HG02642 (cell line): ENCODE results near the gene MAP6.

Experiments
- ATAC-seq: cut with Tn5 transposase; IDR thresholded peaks from one replicate; pipeline ENCODE4 v1.9.1; 2021; ENCODE audit warnings: mild to moderate bottlenecking; ENCODE audit not compliant: unreplicated experiment, poor library complexity

The MAP6 gene

DNA sequence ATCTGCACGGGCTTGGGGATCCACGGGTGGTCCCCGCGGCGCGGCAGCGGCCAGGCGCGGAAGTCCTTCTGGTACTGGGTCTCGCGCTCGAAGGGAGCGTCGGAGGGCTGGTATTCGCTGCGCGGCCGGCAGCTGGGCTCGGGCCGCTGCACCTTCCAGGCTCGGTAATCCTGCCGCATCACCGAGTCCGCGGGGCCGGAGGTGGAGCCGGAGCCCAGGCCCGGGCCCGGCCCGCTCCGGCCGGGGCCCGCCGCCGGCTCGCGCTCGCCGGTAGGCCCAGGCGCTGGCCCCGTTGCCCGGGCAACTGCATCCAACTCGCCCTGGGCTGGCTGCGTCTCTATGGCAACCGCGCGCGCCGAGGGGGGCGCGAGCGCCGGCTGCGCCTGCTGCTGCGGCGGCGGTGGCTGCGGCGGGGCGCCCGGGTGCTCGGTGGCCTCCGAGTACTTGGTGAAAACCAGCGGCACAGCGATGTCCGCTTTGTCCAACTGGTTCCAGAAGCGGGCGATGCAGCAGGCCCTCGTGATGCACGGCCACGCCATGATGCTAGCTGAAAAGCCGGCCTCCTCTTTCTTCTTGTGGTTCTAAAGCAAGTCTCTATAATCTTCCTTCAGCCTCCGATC is 897 bp downstream of the MAP6 start:
- peak; percentile 40 for ATAC-seq

GRCh38 chr11:75667255-75667830 is 1.5 kb downstream of the MAP6 start:
- peak; percentile 32 for ATAC-seq

DNA sequence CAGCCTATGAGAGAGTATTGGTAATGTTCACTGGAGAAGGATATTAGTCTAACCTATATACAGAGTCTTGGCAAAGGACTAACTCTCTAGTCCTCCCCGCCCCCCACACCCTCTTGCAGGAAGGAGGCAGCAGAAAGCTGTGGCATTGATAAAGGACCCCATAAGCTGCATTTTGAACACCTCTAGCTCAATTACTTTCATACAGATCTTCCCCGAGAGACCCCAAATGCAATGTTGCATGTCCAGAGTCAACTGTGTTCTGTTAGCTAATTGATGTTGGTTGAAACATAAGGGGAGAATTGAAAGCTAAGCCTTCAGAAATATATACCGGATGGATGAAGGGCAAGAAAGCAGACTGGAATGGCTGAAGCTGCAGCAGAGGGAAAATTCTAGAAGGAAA is 2.8 kb downstream of the MAP6 start:
- no peak for ATAC-seq

GRCh38 chr11:75665126-75665525 is 3.7 kb downstream of the MAP6 start:
- no peak for ATAC-seq

DNA sequence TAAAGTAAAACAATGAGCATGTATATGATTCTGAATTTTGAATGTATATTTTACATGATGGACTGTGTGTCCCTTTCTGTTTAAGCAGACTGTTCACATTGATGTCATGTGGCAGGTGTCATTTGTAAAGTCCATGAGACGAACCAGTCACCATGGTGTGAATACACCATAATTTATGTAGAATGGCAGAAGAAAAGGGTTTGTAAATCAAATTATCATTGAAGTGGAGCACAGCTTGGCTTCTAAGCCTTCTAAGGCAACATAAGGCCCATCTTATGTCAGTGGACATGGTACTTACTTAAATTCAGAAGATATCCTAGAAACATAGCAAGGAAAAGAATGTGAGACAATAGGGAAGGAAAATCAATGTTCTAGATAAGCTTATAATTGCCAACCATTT is 4.4 kb downstream of the MAP6 start:
- ATAC-seq, result no peak

DNA sequence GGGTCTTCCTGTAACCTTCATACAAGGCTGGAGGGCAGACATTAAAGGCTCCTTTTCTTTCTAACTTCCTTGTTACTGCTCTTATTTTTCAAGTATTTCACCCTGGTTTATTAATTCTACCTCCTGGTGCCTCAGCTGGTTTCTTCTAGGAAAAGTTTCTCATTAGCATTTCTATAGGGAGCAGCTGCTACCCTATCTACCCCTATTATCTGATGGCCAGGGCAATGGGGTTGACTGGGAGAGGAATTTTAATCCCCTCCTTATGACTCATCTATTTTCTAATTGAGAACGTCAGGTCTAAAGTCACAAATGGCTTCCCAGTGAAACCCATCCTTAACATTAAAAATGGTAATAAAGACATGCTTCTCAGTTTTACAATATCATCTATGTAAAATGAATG is 5.0 kb downstream of the MAP6 start:
- ATAC-seq, result no peak

DNA sequence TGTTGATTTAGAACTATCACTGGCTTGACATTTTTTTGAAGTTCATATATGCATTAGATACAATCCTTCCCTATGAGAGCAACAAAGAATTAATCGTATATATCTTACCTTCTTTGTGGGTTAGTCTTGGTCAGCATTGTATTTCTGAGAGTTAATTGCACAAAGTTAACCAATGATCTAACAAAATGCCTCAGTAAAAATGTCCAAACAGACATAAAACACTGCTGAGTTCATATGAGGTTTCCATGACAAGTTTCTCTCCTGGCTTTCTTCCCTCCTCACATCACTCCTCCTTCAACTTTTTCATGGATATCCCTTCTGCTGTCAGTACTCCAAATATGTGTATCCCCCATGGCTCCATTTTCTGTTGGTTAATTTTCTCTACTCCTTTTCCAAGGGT is 9.0 kb downstream of the MAP6 start:
- no peak for ATAC-seq

DNA sequence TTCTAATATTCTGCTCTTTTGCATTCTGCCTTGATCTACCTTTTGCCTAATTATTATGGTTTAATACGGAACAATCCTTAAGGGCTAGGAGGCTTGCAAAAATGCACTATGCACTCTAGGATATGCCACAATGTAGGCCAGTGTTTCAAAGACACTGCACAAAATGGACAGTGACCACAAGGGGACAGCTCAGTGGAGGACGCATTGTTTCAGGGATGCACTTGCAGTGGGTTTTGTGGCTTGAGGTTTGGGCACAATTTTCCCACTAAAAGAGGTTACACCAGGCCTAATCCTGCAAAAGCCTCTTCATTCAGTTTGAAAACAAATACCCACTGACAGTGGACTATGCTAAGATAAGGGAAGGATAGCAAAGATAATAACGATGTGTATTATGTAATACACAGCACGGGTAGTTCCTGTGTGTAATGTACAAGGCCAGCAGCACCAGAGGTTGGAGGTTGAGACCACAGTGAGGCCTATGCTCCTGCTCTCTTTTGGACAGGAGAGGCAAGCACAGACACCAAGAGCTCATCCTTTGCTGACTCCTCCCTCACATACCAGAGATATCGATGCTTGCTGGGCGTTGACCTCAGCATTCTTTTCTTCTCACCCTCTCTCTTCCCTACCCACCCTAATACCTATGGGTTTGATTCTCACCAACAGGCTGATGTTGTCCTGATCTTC is 12.7 kb downstream of the MAP6 start:
- ATAC-seq, result no peak

DNA sequence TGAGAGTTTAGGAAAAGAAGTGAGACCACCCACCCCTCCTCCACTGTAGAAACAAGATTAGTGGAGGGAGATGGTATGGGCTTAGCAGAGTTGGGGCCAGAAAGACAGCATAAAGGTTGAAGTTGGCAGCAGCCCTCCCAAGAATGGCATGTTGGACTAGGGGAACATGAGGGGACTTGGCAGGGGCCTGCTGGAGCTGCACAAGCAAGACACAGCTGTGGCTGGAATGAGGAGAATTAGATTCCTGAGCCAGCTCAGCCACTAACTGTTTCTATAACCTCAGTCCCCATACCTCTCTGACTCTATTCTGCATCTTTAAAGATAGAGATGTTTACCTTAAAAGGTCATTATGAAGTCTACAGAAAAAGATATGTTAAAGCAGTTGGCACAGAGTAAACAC is 13.2 kb downstream of the MAP6 start:
- ATAC-seq, result no peak

DNA sequence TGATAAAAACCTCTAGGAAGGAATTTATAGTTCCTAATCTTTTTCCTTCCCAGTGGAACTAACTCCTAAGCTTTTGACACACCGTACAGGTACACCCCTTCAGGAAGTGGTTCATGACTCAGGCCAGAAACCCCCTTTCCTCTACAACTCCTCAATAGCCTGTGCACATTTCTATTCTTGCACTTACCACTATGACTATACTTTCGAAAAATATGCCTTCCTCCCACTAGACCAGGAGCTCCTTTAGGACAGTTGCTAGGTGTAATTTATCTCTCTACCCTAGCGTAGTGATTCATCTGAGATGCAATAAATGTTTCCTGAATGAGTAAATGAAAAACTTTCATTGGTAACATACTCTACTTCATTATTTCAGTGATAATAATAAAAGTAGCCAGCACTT is 14.5 kb downstream of the MAP6 start:
- peak; percentile 81 for ATAC-seq

DNA sequence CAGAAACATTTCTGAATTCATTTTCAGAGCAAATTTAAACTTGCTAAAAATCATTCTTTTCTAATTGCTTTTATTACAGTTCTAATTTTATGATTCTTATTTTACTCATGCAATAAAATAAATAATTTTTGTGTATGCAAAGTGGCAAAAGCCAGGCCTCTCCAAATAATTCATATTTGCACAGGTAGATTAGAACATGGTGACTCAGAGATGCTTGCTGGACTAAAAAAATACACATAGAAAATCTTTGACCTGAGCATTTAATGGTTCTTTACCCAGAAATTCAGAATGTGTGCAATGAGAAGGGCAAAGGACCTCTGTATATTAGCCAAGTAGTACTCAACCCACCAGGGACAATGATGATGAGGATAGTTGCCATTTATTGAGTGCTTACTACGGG is 15.3 kb downstream of the MAP6 start:
- no peak for ATAC-seq

DNA sequence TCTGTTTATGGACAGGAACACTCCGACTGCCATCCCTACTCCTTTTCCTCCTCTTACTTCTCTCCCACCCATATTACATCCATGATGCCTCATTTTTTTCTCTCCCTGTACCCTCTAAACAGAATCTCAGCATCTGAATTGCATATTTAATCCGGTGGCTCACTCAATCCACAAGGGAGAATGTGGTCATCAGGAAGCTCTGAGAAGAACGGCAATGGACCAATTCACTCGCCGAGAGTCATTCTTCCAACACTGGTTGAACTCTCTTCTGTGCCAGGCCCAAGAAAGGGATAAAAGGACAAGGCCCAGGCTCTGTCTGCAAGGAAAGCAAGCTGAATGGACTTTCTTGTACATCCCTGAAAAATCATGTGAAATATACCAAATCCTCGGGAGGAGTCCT is 15.9 kb downstream of the MAP6 start:
- no peak for ATAC-seq

GRCh38 chr11:75651218-75651617 is 17.6 kb downstream of the MAP6 start:
- ATAC-seq, result no peak

- no peak for ATAC-seq
These were observed 18.6 kb downstream of the MAP6 start for GRCh38 chr11:75650167-75650723.

DNA sequence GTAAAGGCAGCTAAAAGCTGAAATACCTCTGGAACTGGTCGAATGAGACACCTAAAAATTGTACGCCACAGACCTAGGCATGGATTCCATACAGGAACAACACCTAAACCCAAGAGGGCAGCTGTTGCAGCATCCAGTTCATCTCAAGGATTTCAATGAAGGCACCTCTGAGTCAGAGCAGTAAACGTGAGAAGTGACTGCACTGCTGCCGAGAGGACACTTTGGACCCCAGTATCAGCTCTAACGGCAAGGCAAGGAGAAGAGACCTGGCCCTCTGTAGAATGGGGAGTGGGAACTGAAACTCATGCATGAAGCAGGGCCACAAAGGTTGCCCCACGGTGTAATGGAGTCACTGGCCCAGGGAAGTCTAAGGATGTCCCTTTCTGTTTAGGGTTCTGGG is 23.9 kb downstream of the MAP6 start:
- ATAC-seq, result no peak

GRCh38 chr11:75644370-75644769 is 24.5 kb downstream of the MAP6 start:
- no peak for ATAC-seq

- ATAC-seq, result no peak
These were observed 26.3 kb downstream of the MAP6 start for GRCh38 chr11:75642402-75643113.

GRCh38 chr11:75639762-75640181 is 29.1 kb downstream of the MAP6 start:
- ATAC-seq, result no peak

DNA sequence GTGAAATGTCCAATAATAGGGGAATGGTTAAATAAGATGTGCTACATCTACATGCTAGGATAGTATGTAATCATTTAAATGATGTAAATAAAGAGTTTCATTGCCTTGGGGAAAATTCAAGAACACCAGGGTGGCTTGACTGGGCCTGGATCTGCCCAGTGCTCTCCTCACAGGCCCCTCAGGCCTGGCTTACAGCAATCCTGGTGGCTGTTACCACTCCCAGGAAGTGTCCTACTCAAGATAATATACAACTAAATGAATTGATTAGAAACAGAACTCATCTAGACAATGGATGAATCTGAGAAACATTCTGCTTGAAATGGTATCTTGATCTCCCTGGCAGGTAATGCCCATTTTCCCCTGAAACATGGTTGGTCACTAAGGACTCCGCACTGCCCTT is 30.8 kb downstream of the MAP6 start:
- ATAC-seq, result no peak

GRCh38 chr11:75635066-75635862 is 33.6 kb downstream of the MAP6 start:
- no peak for ATAC-seq
